ENCODE measurements around the gene ZC3H13.
A peak's percentile ranks its signal among the peaks of the same experiment; 100 is the strongest.

The ZC3H13 gene

GRCh38 chr13:46058268-46058667, 5.7 kb upstream of the ZC3H13 start:
- no peak for FAIRE-seq

- FAIRE-seq: no peak
Observed at GRCh38 chr13:46057256-46058015, 4.9 kb upstream of the ZC3H13 start.

GRCh38 chr13:46053162-46054012, 841 bp upstream of the ZC3H13 start:
- FAIRE-seq: no peak

GRCh38 chr13:46051968-46052318, 603 bp downstream of the ZC3H13 start:
- FAIRE-seq: no peak

- FAIRE-seq: no peak
Observed at GRCh38 chr13:46050771-46051170, 1.8 kb downstream of the ZC3H13 start.

- FAIRE-seq: no peak
Observed at GRCh38 chr13:46045424-46045823, 7.1 kb downstream of the ZC3H13 start.

- FAIRE-seq: peak; percentile 45
Observed at GRCh38 chr13:46043647-46044046, 8.9 kb downstream of the ZC3H13 start.

- no peak for FAIRE-seq
Observed at GRCh38 chr13:46041419-46041839, 11.1 kb downstream of the ZC3H13 start.

- no peak for FAIRE-seq
Observed at GRCh38 chr13:46040763-46041162, 11.8 kb downstream of the ZC3H13 start.

GRCh38 chr13:46039411-46040182, 12.9 kb downstream of the ZC3H13 start:
- no peak for FAIRE-seq

- no peak for FAIRE-seq
Observed at GRCh38 chr13:46038296-46038695, 14.2 kb downstream of the ZC3H13 start.

- FAIRE-seq: no peak
Observed at GRCh38 chr13:46035066-46035465, 17.5 kb downstream of the ZC3H13 start.

GRCh38 chr13:46032341-46032740, 20.2 kb downstream of the ZC3H13 start:
- FAIRE-seq: no peak

- FAIRE-seq: no peak
Observed at GRCh38 chr13:46031581-46032263, 20.8 kb downstream of the ZC3H13 start.

GRCh38 chr13:46025157-46025556, 27.4 kb downstream of the ZC3H13 start:
- FAIRE-seq: no peak

GRCh38 chr13:46022481-46022880, 30.1 kb downstream of the ZC3H13 start:
- no peak for FAIRE-seq

- FAIRE-seq: no peak
Observed at GRCh38 chr13:46016216-46016615, 36.3 kb downstream of the ZC3H13 start.

- FAIRE-seq: peak; percentile 83
Observed at GRCh38 chr13:46015366-46015765, 37.2 kb downstream of the ZC3H13 start.

- no peak for FAIRE-seq
Observed at GRCh38 chr13:46012404-46012803, 40.1 kb downstream of the ZC3H13 start.

GRCh38 chr13:46010148-46010547, 42.4 kb downstream of the ZC3H13 start:
- peak; percentile 18 for FAIRE-seq

- no peak for FAIRE-seq
Observed at GRCh38 chr13:46008631-46009030, 43.9 kb downstream of the ZC3H13 start.

GRCh38 chr13:46006688-46007452, 45.7 kb downstream of the ZC3H13 start:
- no peak for FAIRE-seq

Measured in colon (tissue), 2 donors.